HepG2 (cell line): ENCODE results near the gene TOX2. TPM values are rescaled to one million over a fixed set of nuclear protein-coding genes. Genes with fewer than 3 reads are reported as not detected.

Source experiments
- ATAC-seq: fragments of 200-7000 bp; cut with Tn5 transposase; 3 replicates; pipeline ENCODE4 v1.9.1; 2020; ENCODE audit warnings: mild to moderate bottlenecking, moderate library complexity
- BruUV-seq: library from RNA; stranded (reverse); fragments of 400-500 nt; replicated peaks from 2 replicates; lab custom pipeline; 2021; lab: Mats Ljungman, UMichigan
- CTCF ChIA-PET: fragments of 300-600 bp; formaldehyde crosslinking; extraction: SDS; loops from one replicate; lab custom pipeline; 2021; ENCODE audit warnings: low total read pairs, inconsistent platforms, low intra/inter-chr PET ratio; lab: Yijun Ruan, JAX
- POLR2A ChIA-PET: fragments of 350-600 bp; sonication (Branson Sonifier 250); formaldehyde crosslinking; loops from one replicate; lab custom pipeline; 2020; ENCODE audit warnings: antibody characterized with exemption, inconsistent platforms; lab: Yijun Ruan, JAX
- DNase-seq: peaks from one replicate; pipeline ENCODE4 v3.0.0-alpha.2; 2015; ENCODE audit warnings: low spot score
- FAIRE-seq: peaks from 3 replicates; lab custom pipeline; 2011; peaks lifted over from hg19 to GRCh38; lab: Jason Lieb, UNC
- H2AFZ ChIP-seq: one replicate; pipeline ENCODE4 v1.6.1; 2011; ENCODE audit warnings: low read length, inconsistent platforms
- H3K27ac ChIP-seq: fragments of 300-600 bp; 3 replicates; pipeline ENCODE4 v1.8.0; 2011; ENCODE audit warnings: mixed run types, mild to moderate bottlenecking, mixed read lengths, low read length, inconsistent platforms; ENCODE audit not compliant: insufficient read depth; ENCODE audit errors: extremely low read length
- H3K27me3 ChIP-seq, 2 experiments: fragments of 200-600 bp in 1 of 2; 2 replicates in 1 of 2; 3 replicates in 1 of 2; pipeline versions ENCODE4 v1.6.0 to v1.8.0; 2011; ENCODE audit warnings: low read length in 2 of 2, mild to moderate bottlenecking in 2 of 2, moderate library complexity in 2 of 2, inconsistent platforms in 1 of 2; ENCODE audit not compliant: insufficient read depth in 2 of 2, control insufficient read depth in 1 of 2
- H3K36me3 ChIP-seq, 2 experiments: fragments of 200-600 bp in 1 of 2; replicated peaks in 1 of 2; 2 replicates in 1 of 2; 3 replicates in 1 of 2; pipeline versions ENCODE4 v1.5.1 to v1.8.0; 2011; ENCODE audit warnings: low read length in 2 of 2, inconsistent platforms in 1 of 2; ENCODE audit not compliant: insufficient read depth in 2 of 2, control insufficient read depth in 1 of 2
- H3K4me1 ChIP-seq: 2 replicates; pipeline ENCODE4 v1.5.1; 2012; ENCODE audit warnings: low read length, inconsistent platforms; ENCODE audit not compliant: insufficient read depth
- H3K4me2 ChIP-seq: 2 replicates; pipeline ENCODE4 v1.6.0; 2011; ENCODE audit warnings: low read depth, low read length, inconsistent platforms
- H3K4me3 ChIP-seq, 3 experiments: fragments of 200-600 bp in 1 of 3; sonication (generic), shearing (Covaris generic) in 1 of 3; replicated peaks in 1 of 3; 2 replicates each; pipeline ENCODE4 v1.5.1; 2011 to 2016; ENCODE audit warnings: low read length in 3 of 3, inconsistent platforms in 2 of 3, low read depth in 2 of 3, mild to moderate bottlenecking in 2 of 3, control low read depth in 1 of 3, mixed read lengths in 1 of 3; ENCODE audit not compliant: insufficient read depth in 1 of 3
- H3K79me2 ChIP-seq: one replicate; pipeline ENCODE4 v1.6.1; 2011; ENCODE audit warnings: low read length, inconsistent platforms; ENCODE audit not compliant: insufficient read depth
- H3K9ac ChIP-seq: 2 replicates; pipeline ENCODE4 v1.6.0; 2011; ENCODE audit warnings: mild to moderate bottlenecking, low read depth, low read length, inconsistent platforms; ENCODE audit not compliant: insufficient read depth
- H3K9me3 ChIP-seq: 2 replicates; pipeline ENCODE4 v1.5.1; 2012; ENCODE audit warnings: mild to moderate bottlenecking, low read length
- H4K20me1 ChIP-seq: 2 replicates; pipeline ENCODE4 v1.6.0; 2011; ENCODE audit warnings: inconsistent platforms, mild to moderate bottlenecking, low read length, moderate library complexity; ENCODE audit not compliant: insufficient read depth
- NR2F6 ChIP-seq, 2 experiments: IDR thresholded peaks; 2 replicates each; pipeline ENCODE4 v1.6.1; 2016; ENCODE audit warnings: antibody characterized with exemption in 1 of 2, mild to moderate bottlenecking in 1 of 2
- PCBP1 ChIP-seq: fragments of 200-400 bp; formaldehyde crosslinking; IDR thresholded peaks from 2 replicates; pipeline ENCODE4 v1.6.1; 2017; ENCODE audit warnings: mild to moderate bottlenecking, low read depth, low read length, borderline replicate concordance
- RARA ChIP-seq: IDR thresholded peaks from 2 replicates; pipeline ENCODE4 v1.6.1; 2016; ENCODE audit warnings: missing genetic modification reagents, missing compliant biosample characterization
- SIX4 ChIP-seq: sonication (generic); formaldehyde crosslinking; IDR thresholded peaks from 2 replicates; pipeline ENCODE4 v1.4.0; 2020; ENCODE audit warnings: missing genetic modification reagents
- ZBTB21 ChIP-seq: sonication (generic); formaldehyde crosslinking; IDR thresholded peaks from 2 replicates; pipeline ENCODE4 v1.4.0; 2020; ENCODE audit warnings: missing genetic modification reagents
- ZBTB7A ChIP-seq: sonication (generic); formaldehyde crosslinking; IDR thresholded peaks from 2 replicates; pipeline ENCODE4 v1.8.0; 2022; ENCODE audit warnings: mild to moderate bottlenecking, missing genetic modification reagents
- ZNF17 ChIP-seq: sonication (generic); formaldehyde crosslinking; IDR thresholded peaks from 2 replicates; pipeline ENCODE4 v1.5.0; 2020; ENCODE audit warnings: mild to moderate bottlenecking, missing genetic modification reagents
- ZNF572 ChIP-seq: sonication (generic); formaldehyde crosslinking; IDR thresholded peaks from 2 replicates; pipeline ENCODE4 v1.5.1; 2020; ENCODE audit warnings: mild to moderate bottlenecking, missing genetic modification reagents
- ZNF724P ChIP-seq: sonication (generic); formaldehyde crosslinking; IDR thresholded peaks from 2 replicates; pipeline ENCODE4 v1.8.0; 2022; ENCODE audit warnings: missing genetic modification reagents, borderline replicate concordance
- ZNF788 ChIP-seq: sonication (generic); formaldehyde crosslinking; IDR thresholded peaks from 2 replicates; pipeline ENCODE4 v1.5.0; 2020; ENCODE audit warnings: mild to moderate bottlenecking, missing genetic modification reagents, borderline replicate concordance
- WGBS: methylation state at CpG from one replicate; pipeline ENCODE4 v1.1.6; 2017; ENCODE audit warnings: low lambda C conversion rate; 5-methylcytosine and 5-hydroxymethylcytosine counted together
- in situ Hi-C: cut with HindIII; loops from 2 replicates; pipeline ENCODE4 v1.10.0; 2017; ENCODE audit warnings: low pct_unique_long_range_greater_than_20kb; ENCODE audit not compliant: extremely low pct_ligation_motif_present
- intact Hi-C: fragments of 100-400 bp; cut with micrococcal nuclease; formaldehyde crosslinking; loops from one replicate; pipeline ENCODE4 v1.10.0; 2022; ENCODE audit not compliant: unreplicated experiment
- polyA plus RNA-seq, 8 experiments: library from polyadenylated mRNA; depleted of rRNA in 3 of 8; stranded (reverse) in 7 of 8; unstranded in 1 of 8; fragments of >200 nt; fragmentation: Illumina TruSeq in 4 of 8; extraction: Trizol in 4 of 8; gene quantifications; 2 replicates each; pipeline versions ENCODE4 v1.2.1 to v1.2.3, GENCODE V29; 2011 to 2016; ENCODE audit warnings: low read depth in 4 of 8, missing spikeins in 1 of 8, mixed read lengths in 1 of 8; ENCODE audit not compliant: insufficient read depth in 1 of 8
- total RNA-seq, 5 experiments: library from RNA; depleted of rRNA; stranded (reverse); fragments of >200 nt; fragmentation: Illumina TruSeq; extraction: Trizol; gene quantifications; 2 replicates each; pipeline ENCODE4 v1.2.3, GENCODE V29; 2016; ENCODE audit warnings: low read depth in 1 of 5
- TF ChIP-seq, protein P1 (sequence below), 2 experiments: fragments of 450-650 bp in 1 of 2; sonication (generic) in 1 of 2; formaldehyde crosslinking in 1 of 2; IDR thresholded peaks; 2 replicates each; pipeline versions ENCODE4 v1.6.1 to v1.8.0; 2016 to 2022; ENCODE audit warnings: antibody characterized with exemption in 1 of 2, mild to moderate bottlenecking in 1 of 2, missing genetic modification reagents in 1 of 2
- TF ChIP-seq, protein P2 (sequence below): sonication (generic); formaldehyde crosslinking; IDR thresholded peaks from 2 replicates; pipeline ENCODE4 v1.5.1; 2020; ENCODE audit warnings: missing genetic modification reagents, mild to moderate bottlenecking, borderline replicate concordance
- TF ChIP-seq, protein P3 (sequence below): sonication (generic); formaldehyde crosslinking; IDR thresholded peaks from 2 replicates; pipeline ENCODE4 v1.9.0; 2021; ENCODE audit warnings: missing genetic modification reagents, mild to moderate bottlenecking, borderline replicate concordance

TOX2 gene
- total and polyA plus RNA-seq, 2 of the 13 experiments (the other 11 are each of a cell fraction or from before 2014, with no cell fraction given) = not detected

DNA sequence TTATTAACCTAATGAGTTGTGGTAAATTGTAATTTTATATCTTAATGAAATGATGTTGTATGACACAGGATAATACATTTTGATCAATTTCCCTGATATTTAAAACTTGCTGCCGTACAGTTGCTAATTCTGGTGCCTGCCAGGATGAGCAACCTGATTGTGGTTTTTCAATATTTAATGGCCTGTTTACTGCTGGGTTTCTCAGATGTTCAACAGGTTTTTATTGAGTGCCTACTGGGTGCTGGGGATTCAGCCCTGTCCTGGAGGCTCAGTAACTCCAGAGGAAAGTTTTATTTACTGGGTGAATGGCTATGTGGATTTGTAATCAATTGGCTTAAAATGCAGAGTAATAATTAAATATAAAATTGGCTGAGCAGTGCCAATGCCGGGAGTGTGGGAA is 8.0 kb downstream of the TOX2 start:
- ATAC-seq (no peak), DNase-seq (no peak), FAIRE-seq (no peak)
- no peak overlapping the region for H3K4me2 ChIP-seq
- no peaks in the 10 kb centered on the region for H3K36me3 ChIP-seq
- H3K27me3 ChIP-seq = peaks cover 7 to 54% of the 10 kb centered on the region in 2 experiments; a peak in 4 of 5 replicates
- POLR2A ChIA-PET = no interaction called here
- no peaks in the 10 kb centered on the region for H3K4me1 ChIP-seq
- no peak overlapping the region for H3K4me3 ChIP-seq
- BruUV-seq = no TSS peak
- intact Hi-C loops = no loop called here
- TF ChIP-seq ZBTB7A (CRISPR knock-in tag) (no peak), ZNF724P (no peak), RARA (no peak), ZNF788 (no peak), ZBTB21 (no peak), ZNF17 (no peak), ZNF572 (CRISPR knock-in tag) (no peak), SIX4 (no peak), PCBP1 (no peak), NR2F6 (IDR thresholded peaks at IDR 0.05) (no peak), NR2F6 (CRISPR knock-in tag; IDR thresholded peaks at IDR 0.05) (no peak)
- TF ChIP-seq, protein P1, sequence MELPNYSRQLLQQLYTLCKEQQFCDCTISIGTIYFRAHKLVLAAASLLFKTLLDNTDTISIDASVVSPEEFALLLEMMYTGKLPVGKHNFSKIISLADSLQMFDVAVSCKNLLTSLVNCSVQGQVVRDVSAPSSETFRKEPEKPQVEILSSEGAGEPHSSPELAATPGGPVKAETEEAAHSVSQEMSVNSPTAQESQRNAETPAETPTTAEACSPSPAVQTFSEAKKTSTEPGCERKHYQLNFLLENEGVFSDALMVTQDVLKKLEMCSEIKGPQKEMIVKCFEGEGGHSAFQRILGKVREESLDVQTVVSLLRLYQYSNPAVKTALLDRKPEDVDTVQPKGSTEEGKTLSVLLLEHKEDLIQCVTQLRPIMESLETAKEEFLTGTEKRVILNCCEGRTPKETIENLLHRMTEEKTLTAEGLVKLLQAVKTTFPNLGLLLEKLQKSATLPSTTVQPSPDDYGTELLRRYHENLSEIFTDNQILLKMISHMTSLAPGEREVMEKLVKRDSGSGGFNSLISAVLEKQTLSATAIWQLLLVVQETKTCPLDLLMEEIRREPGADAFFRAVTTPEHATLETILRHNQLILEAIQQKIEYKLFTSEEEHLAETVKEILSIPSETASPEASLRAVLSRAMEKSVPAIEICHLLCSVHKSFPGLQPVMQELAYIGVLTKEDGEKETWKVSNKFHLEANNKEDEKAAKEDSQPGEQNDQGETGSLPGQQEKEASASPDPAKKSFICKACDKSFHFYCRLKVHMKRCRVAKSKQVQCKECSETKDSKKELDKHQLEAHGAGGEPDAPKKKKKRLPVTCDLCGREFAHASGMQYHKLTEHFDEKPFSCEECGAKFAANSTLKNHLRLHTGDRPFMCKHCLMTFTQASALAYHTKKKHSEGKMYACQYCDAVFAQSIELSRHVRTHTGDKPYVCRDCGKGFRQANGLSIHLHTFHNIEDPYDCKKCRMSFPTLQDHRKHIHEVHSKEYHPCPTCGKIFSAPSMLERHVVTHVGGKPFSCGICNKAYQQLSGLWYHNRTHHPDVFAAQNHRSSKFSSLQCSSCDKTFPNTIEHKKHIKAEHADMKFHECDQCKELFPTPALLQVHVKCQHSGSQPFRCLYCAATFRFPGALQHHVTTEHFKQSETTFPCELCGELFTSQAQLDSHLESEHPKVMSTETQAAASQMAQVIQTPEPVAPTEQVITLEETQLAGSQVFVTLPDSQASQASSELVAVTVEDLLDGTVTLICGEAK (IDR thresholded peaks at IDR 0.05) = no peak
- TF ChIP-seq, protein P1 (CRISPR knock-in tag; IDR thresholded peaks at IDR 0.05) = no peak
- TF ChIP-seq, protein P2, sequence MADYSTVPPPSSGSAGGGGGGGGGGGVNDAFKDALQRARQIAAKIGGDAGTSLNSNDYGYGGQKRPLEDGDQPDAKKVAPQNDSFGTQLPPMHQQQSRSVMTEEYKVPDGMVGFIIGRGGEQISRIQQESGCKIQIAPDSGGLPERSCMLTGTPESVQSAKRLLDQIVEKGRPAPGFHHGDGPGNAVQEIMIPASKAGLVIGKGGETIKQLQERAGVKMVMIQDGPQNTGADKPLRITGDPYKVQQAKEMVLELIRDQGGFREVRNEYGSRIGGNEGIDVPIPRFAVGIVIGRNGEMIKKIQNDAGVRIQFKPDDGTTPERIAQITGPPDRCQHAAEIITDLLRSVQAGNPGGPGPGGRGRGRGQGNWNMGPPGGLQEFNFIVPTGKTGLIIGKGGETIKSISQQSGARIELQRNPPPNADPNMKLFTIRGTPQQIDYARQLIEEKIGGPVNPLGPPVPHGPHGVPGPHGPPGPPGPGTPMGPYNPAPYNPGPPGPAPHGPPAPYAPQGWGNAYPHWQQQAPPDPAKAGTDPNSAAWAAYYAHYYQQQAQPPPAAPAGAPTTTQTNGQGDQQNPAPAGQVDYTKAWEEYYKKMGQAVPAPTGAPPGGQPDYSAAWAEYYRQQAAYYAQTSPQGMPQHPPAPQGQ = no peak
- TF ChIP-seq, protein P3, sequence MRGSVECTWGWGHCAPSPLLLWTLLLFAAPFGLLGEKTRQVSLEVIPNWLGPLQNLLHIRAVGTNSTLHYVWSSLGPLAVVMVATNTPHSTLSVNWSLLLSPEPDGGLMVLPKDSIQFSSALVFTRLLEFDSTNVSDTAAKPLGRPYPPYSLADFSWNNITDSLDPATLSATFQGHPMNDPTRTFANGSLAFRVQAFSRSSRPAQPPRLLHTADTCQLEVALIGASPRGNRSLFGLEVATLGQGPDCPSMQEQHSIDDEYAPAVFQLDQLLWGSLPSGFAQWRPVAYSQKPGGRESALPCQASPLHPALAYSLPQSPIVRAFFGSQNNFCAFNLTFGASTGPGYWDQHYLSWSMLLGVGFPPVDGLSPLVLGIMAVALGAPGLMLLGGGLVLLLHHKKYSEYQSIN = no peak
- H3K27ac ChIP-seq = no peak overlapping the region
- H3K9ac ChIP-seq = no peak overlapping the region
- WGBS = 4% methylated on average over 2 of the region's 2 CpGs
- CTCF ChIA-PET = no interaction called here
- in situ Hi-C loops = no loop called here
- H2AFZ ChIP-seq = no peak overlapping the region
- H3K9me3 ChIP-seq = no peaks in the 10 kb centered on the region
- H4K20me1 ChIP-seq = no peaks in the 10 kb centered on the region
- H3K79me2 ChIP-seq = no peaks in the 10 kb centered on the region
